ENCODE results near the gene ACCSL. TPM values are rescaled to one million over a fixed set of nuclear protein-coding genes. Genes with fewer than 3 reads are reported as not detected.

The ACCSL gene
- total RNA-seq, 4 donors from 2014 or later = 0.60 TPM; not detected in 3

DNA sequence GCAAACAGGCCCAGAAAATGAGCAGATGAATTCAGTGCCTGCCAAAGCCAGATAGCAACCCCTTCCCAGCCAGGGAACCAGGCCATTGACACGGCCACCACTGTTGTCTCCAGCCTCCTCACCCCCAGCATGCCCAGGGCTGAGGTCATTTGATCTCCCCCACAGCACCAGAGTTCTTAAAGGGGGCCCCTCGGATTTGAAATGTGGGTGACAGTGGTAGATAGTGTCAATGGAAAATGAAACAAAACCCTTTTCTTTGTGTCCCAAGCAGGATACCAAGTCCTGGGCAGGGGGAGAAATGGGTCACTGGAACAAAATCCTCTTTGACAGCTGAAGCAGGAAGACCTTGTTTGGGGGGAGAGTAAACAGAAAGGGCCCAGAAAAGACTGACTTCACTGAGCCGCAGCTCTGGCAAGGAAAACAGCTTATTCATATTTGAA lies 14.3 kb upstream of the ACCSL start:
- Histone ChIP-seq H3K27ac (no peak overlapping the region), H3K27me3 (peaks cover 5% of the 10 kb centered on the region), H3K9me3 (no peaks in the 10 kb centered on the region), H3K36me3 (no peaks in the 10 kb centered on the region), H3K4me1 (peaks cover 9% of the 10 kb centered on the region), H3K4me3 (no peak overlapping the region)
- TF ChIP-seq POLR2A (IDR thresholded peaks at IDR 0.05) (no peak), EP300 (IDR thresholded peaks at IDR 0.05) (no peak), POLR2AphosphoS5 (IDR thresholded peaks at IDR 0.05) (no peak)
- TF ChIP-seq, protein P1, sequence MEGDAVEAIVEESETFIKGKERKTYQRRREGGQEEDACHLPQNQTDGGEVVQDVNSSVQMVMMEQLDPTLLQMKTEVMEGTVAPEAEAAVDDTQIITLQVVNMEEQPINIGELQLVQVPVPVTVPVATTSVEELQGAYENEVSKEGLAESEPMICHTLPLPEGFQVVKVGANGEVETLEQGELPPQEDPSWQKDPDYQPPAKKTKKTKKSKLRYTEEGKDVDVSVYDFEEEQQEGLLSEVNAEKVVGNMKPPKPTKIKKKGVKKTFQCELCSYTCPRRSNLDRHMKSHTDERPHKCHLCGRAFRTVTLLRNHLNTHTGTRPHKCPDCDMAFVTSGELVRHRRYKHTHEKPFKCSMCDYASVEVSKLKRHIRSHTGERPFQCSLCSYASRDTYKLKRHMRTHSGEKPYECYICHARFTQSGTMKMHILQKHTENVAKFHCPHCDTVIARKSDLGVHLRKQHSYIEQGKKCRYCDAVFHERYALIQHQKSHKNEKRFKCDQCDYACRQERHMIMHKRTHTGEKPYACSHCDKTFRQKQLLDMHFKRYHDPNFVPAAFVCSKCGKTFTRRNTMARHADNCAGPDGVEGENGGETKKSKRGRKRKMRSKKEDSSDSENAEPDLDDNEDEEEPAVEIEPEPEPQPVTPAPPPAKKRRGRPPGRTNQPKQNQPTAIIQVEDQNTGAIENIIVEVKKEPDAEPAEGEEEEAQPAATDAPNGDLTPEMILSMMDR (IDR thresholded peaks at IDR 0.05) = no peak
- peak in 1 of 2 donors; percentile 28 for DNase-seq (ENCODE audit: low spot score in 2 of 2)
- 68% methylated on average over 3 of the region's 3 CpGs for WGBS

DNA sequence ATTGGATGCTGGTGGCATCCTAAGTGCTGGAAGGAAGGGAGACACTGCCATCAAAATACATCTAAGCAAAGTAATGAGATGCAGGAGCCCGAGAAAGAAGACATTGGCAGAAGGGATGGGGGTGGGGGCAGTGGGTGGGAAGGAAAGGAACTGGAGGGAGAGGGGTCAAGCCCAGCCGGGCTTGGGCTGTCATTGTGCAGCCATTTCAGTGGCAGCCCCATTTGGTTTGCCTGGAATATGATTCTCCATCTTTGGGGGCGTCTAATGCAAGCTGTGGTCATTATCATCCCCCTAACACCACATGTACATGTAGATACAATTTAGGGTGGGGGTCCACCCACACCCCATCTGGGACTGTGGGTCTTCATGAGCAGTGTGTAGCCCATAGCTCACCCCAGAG lies 13.9 kb upstream of the ACCSL start:
- DNase-seq (ENCODE audit: low spot score in 2 of 2) = peak in 1 of 2 donors; percentile 29
- H3K27me3 ChIP-seq = peaks cover 5% of the 10 kb centered on the region
- H3K27ac ChIP-seq = no peak overlapping the region
- no peaks in the 10 kb centered on the region for H3K9me3 ChIP-seq
- TF ChIP-seq EP300 (IDR thresholded peaks at IDR 0.05) = no peak
- TF ChIP-seq, protein P1 (IDR thresholded peaks at IDR 0.05) = no peak
- no peak for TF ChIP-seq POLR2AphosphoS5 (IDR thresholded peaks at IDR 0.05)
- TF ChIP-seq POLR2A (IDR thresholded peaks at IDR 0.05) = no peak
- H3K4me1 ChIP-seq = peaks cover 9% of the 10 kb centered on the region
- WGBS = 42% methylated on average over 3 of the region's 3 CpGs
- H3K4me3 ChIP-seq = no peak overlapping the region
- H3K36me3 ChIP-seq = no peaks in the 10 kb centered on the region

DNA sequence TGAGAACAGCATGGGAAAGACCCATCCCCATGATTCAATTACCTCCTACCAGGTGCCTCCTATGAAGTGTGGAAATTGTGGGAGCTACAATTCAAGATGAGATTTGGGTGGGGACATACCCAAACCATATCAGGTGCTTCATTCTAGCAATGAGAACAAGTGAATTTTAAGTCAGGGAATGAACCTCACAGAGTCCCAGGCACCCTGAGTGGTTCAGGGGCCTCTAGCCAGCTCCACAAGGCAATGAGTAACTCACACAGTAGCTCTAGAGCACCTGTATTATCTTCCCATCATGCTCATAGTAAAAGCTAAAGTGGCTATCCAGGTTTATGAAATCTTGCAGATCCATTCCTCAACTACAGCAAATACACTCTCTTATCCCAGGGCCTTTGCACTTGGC lies 13.1 kb upstream of the ACCSL start:
- H3K27me3 ChIP-seq = peaks cover 5% of the 10 kb centered on the region
- no peak overlapping the region for H3K27ac ChIP-seq
- no peak for TF ChIP-seq EP300 (IDR thresholded peaks at IDR 0.05)
- no peak for TF ChIP-seq POLR2A (IDR thresholded peaks at IDR 0.05)
- TF ChIP-seq POLR2AphosphoS5 (IDR thresholded peaks at IDR 0.05) = no peak
- TF ChIP-seq, protein P1 (IDR thresholded peaks at IDR 0.05) = no peak
- peak in 1 of 2 donors; percentile 18 for DNase-seq (ENCODE audit: low spot score in 2 of 2)
- no peak overlapping the region for H3K4me3 ChIP-seq
- H3K36me3 ChIP-seq = no peaks in the 10 kb centered on the region
- peaks cover 9% of the 10 kb centered on the region for H3K4me1 ChIP-seq
- no peaks in the 10 kb centered on the region for H3K9me3 ChIP-seq

DNA sequence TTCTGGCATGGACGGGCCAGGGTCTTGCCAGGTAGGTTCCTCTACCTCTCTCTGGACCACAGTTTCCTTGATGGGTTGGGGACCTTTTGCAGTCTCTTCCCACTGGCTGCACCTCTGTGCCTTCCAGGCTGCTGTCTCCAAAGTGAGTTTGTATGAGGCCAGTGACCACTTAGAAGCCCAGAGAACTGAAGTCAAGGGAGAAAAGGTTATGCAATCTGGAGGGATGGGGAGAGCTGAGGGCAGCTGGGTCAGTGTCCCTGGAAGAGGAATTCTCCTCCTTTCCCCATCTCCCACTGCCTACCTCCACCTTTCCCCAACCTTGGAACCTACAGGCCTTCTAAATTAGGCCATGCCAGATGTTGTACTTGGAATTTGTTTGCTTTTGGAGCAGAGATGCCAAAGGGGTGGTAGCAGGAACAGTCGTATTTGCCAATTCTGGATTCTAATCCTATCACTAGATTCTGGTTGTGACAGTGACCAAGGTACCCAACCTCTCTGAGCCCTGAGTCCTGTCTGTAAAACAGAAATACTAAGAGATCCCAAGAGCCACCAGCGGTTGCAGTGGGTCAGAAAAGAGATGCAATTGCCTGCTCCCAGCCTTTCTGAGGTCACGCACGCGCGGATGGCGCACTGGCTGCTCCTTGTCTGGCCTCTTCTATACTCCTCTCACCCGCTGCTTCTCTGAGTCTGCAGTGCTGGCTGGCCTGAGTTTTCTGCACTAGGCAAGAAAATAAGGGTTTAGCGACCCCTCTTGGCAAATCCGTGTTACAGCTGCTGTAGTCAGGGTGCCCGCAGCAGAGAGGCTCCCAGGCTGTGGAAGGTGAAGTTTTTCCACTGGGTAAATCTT lies 10.7 kb upstream of the ACCSL start:
- H3K27ac ChIP-seq = no peak overlapping the region
- H3K4me1 ChIP-seq = peaks cover 9% of the 10 kb centered on the region
- H3K4me3 ChIP-seq = no peak overlapping the region
- no peaks in the 10 kb centered on the region for H3K36me3 ChIP-seq
- peak; percentile 82 for DNase-seq (ENCODE audit: low spot score in 2 of 2)
- H3K9me3 ChIP-seq = peaks cover 5% of the 10 kb centered on the region
- peaks cover 5% of the 10 kb centered on the region for H3K27me3 ChIP-seq
- WGBS = 32% methylated on average over 5 of the region's 12 CpGs
- TF ChIP-seq, protein P1 (IDR thresholded peaks at IDR 0.05) = peak; percentile 34 to 62
- no peak for TF ChIP-seq POLR2AphosphoS5 (IDR thresholded peaks at IDR 0.05)

DNA sequence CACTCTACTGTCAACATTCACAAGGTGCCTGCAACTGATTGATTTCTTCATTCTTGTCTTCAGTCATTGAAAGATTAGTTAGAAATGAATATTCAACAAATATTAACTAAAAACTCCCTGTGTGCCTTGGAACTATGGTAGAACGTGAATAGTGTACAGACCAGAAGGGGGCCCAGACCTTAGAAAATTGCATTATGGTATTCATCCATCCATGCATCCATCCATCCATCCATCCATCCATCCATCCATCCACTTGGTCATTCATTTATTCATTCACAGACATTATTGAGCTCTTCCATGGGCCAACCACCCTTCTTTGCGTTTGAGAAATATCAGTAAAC lies 10.2 kb upstream of the ACCSL start:
- peaks cover 6% of the 10 kb centered on the region for H3K4me1 ChIP-seq
- H3K27ac ChIP-seq = no peak overlapping the region
- 89% methylated on average over 2 of the region's 2 CpGs for WGBS
- H3K9me3 ChIP-seq = peaks cover 5% of the 10 kb centered on the region
- no peak overlapping the region for H3K4me3 ChIP-seq
- no peak for DNase-seq (ENCODE audit: low spot score in 2 of 2)
- TF ChIP-seq, protein P1 (IDR thresholded peaks at IDR 0.05) = no peak
- TF ChIP-seq POLR2A (IDR thresholded peaks at IDR 0.05) = no peak
- H3K27me3 ChIP-seq = peaks cover 5% of the 10 kb centered on the region
- H3K36me3 ChIP-seq = no peaks in the 10 kb centered on the region

All from suprapubic skin (tissue), 4 donors.